SK-N-SH treated with all-trans-retinoic acid at 6 μM for 48 hours (cell line): ENCODE data around the gene SPATA1.

Source experiments
- ATAC-seq: fragments of 200-7000 bp; cut with Tn5 transposase; 3 replicates; pipeline ENCODE4 v1.9.1; 2020; ENCODE audit warnings: mild to moderate bottlenecking, moderate library complexity
- ARNTL ChIP-seq: fragments of 450-650 bp; formaldehyde crosslinking; IDR thresholded peaks from 2 replicates; pipeline ENCODE4 v1.5.0; 2020; ENCODE audit warnings: low read depth, mild to moderate bottlenecking, moderate library complexity, borderline replicate concordance
- BACH2 ChIP-seq: fragments of 250-450 bp; sonication (Bioruptor Pico); IDR thresholded peaks from 2 replicates; pipeline ENCODE4 v1.9.0; 2021; ENCODE audit warnings: mild to moderate bottlenecking, borderline replicate concordance
- CSDC2 ChIP-seq: fragments of 250-450 bp; sonication (Bioruptor Pico); IDR thresholded peaks from 2 replicates; pipeline ENCODE4 v1.5.0; 2020; ENCODE audit warnings: mild to moderate bottlenecking, moderate library complexity
- ESRRG ChIP-seq: fragments of 250-450 bp; sonication (Bioruptor Pico); IDR thresholded peaks from 2 replicates; pipeline ENCODE4 v1.6.1; 2021; ENCODE audit warnings: mild to moderate bottlenecking
- GLIS3 ChIP-seq: fragments of 250-450 bp; sonication (Bioruptor Pico); IDR thresholded peaks from 2 replicates; pipeline ENCODE4 v1.5.0; 2020; ENCODE audit warnings: mild to moderate bottlenecking, moderate library complexity
- ISL1 ChIP-seq: fragments of 250-450 bp; sonication (Bioruptor Pico); IDR thresholded peaks from 2 replicates; pipeline ENCODE4 v2.1.2; 2022; ENCODE audit warnings: mild to moderate bottlenecking, moderate library complexity
- OSR1 ChIP-seq: fragments of 250-450 bp; sonication (Bioruptor Pico); IDR thresholded peaks from 2 replicates; pipeline ENCODE4 v1.8.0; 2022; ENCODE audit warnings: moderate library complexity, mild to moderate bottlenecking, inconsistent platforms
- PPARA ChIP-seq: fragments of 250-450 bp; sonication (Bioruptor Pico); IDR thresholded peaks from 2 replicates; pipeline ENCODE4 v1.5.0; 2020; ENCODE audit warnings: mild to moderate bottlenecking, borderline replicate concordance
- SNAI2 ChIP-seq: fragments of 250-450 bp; sonication (Bioruptor Pico); IDR thresholded peaks from 2 replicates; pipeline ENCODE4 v1.5.0; 2020; ENCODE audit warnings: mild to moderate bottlenecking, moderate library complexity
- TCF4 ChIP-seq: fragments of 250-450 bp; sonication (Bioruptor Pico); IDR thresholded peaks from 2 replicates; pipeline ENCODE4 v1.8.0; 2021; ENCODE audit warnings: mild to moderate bottlenecking, moderate library complexity, borderline replicate concordance
- TOX ChIP-seq: fragments of 250-450 bp; sonication (Bioruptor Pico); IDR thresholded peaks from 2 replicates; pipeline ENCODE4 v1.8.0; 2021; ENCODE audit warnings: mild to moderate bottlenecking, moderate library complexity, borderline replicate concordance
- ZC3H10 ChIP-seq: fragments of 250-450 bp; sonication (Bioruptor Pico); IDR thresholded peaks from 2 replicates; pipeline ENCODE4 v1.5.1; 2021; ENCODE audit warnings: mild to moderate bottlenecking, moderate library complexity
- ZFP3 ChIP-seq: fragments of 250-450 bp; sonication (Bioruptor Pico); IDR thresholded peaks from 2 replicates; pipeline ENCODE4 v1.5.0; 2020; ENCODE audit warnings: mild to moderate bottlenecking, moderate library complexity
- ZFP30 ChIP-seq: fragments of 450-650 bp; formaldehyde crosslinking; IDR thresholded peaks from 2 replicates; pipeline ENCODE4 v1.5.0; 2022; ENCODE audit warnings: mild to moderate bottlenecking, moderate library complexity
- ZNF565 ChIP-seq: fragments of 450-650 bp; formaldehyde crosslinking; conservative IDR thresholded peaks from 2 replicates; pipeline ENCODE4 v1.5.0; 2020; ENCODE audit warnings: low read depth, mild to moderate bottlenecking, moderate library complexity
- ZNF70 ChIP-seq: fragments of 450-650 bp; formaldehyde crosslinking; IDR thresholded peaks from 2 replicates; pipeline ENCODE4 v1.5.0; 2020; ENCODE audit warnings: mild to moderate bottlenecking, moderate library complexity
- ZNF8 ChIP-seq: fragments of 450-650 bp; formaldehyde crosslinking; IDR thresholded peaks from 2 replicates; pipeline ENCODE4 v1.5.0; 2020; ENCODE audit warnings: mild to moderate bottlenecking, moderate library complexity
- TF ChIP-seq, protein P1 (sequence below): fragments of 250-450 bp; sonication (Bioruptor Pico); IDR thresholded peaks from 2 replicates; pipeline ENCODE4 v1.5.1; 2021; ENCODE audit warnings: mild to moderate bottlenecking, moderate library complexity
- TF ChIP-seq, protein P2 (sequence below): fragments of 250-450 bp; sonication (Bioruptor Pico); IDR thresholded peaks from 2 replicates; pipeline ENCODE4 v1.8.0; 2020; ENCODE audit warnings: mild to moderate bottlenecking, moderate library complexity, borderline replicate concordance
- TF ChIP-seq, protein P3 (sequence below): fragments of 250-450 bp; sonication (Bioruptor Pico); IDR thresholded peaks from 2 replicates; pipeline ENCODE4 v1.5.1; 2020; ENCODE audit warnings: low read depth, mild to moderate bottlenecking, moderate library complexity
- TF ChIP-seq, protein P4 (sequence below): fragments of 250-450 bp; sonication (Bioruptor Pico); IDR thresholded peaks from 2 replicates; pipeline ENCODE4 v1.5.0; 2020; ENCODE audit warnings: mild to moderate bottlenecking, moderate library complexity
- TF ChIP-seq, protein P5 (sequence below): fragments of 250-450 bp; sonication (Bioruptor Pico); IDR thresholded peaks from 2 replicates; pipeline ENCODE4 v1.8.0; 2021; ENCODE audit warnings: low read depth, mild to moderate bottlenecking, moderate library complexity, borderline replicate concordance

SPATA1 gene

DNA sequence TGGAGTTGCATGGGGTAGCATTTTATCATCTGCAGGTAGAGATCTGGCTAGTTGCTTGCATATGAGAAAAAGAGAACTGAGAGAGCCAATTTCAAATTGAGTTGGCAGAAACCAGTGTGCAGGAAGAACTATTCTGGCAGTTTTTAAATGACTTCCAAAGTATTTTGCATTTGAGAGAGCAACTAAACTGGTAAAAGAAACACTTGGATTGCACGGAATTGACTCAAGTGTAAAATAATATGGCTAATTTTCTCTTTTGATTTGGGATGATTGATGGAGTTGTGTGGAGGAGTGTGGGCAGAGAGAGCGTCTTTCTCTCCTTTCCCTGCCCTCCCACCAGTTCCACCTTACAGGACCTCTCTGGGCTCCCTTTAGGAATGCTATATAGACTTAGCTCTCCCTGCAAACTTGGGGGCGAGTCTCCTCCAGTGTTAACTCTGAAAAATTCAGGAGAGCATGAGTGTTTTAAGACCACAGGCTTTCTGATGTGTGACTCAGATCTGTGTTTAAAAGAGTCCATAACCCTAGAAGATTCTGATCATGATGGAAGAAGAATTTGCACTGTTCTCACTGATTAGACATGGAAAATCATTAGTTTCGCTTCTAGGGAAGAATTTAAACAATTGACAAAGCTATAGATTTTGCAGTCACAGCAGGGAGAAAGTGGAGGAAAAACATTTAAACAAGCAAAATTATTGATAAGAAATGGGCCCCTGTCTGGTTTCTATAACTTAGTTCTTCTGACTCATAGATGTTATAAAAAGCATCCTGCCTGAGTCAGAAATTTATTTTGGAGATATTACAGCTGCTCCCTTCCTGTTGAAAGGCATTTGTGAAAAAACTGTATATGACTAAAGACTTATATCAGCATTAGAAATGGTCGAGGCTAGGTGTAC is 92.9 kb downstream of the SPATA1 start:
- TF ChIP-seq TOX (CRISPR knock-in tag) (no peak), ZFP3 (no peak), ZFP30 (no peak), SNAI2 (CRISPR knock-in tag) (no peak), GLIS3 (no peak), ZC3H10 (CRISPR knock-in tag) (no peak), ISL1 (no peak), PPARA (CRISPR knock-in tag) (no peak), ZNF70 (no peak)
- TF ChIP-seq, protein P1, sequence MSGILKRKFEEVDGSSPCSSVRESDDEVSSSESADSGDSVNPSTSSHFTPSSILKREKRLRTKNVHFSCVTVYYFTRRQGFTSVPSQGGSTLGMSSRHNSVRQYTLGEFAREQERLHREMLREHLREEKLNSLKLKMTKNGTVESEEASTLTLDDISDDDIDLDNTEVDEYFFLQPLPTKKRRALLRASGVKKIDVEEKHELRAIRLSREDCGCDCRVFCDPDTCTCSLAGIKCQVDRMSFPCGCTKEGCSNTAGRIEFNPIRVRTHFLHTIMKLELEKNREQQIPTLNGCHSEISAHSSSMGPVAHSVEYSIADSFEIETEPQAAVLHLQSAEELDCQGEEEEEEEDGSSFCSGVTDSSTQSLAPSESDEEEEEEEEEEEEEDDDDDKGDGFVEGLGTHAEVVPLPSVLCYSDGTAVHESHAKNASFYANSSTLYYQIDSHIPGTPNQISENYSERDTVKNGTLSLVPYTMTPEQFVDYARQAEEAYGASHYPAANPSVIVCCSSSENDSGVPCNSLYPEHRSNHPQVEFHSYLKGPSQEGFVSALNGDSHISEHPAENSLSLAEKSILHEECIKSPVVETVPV, result no peak
- TF ChIP-seq, protein P2, sequence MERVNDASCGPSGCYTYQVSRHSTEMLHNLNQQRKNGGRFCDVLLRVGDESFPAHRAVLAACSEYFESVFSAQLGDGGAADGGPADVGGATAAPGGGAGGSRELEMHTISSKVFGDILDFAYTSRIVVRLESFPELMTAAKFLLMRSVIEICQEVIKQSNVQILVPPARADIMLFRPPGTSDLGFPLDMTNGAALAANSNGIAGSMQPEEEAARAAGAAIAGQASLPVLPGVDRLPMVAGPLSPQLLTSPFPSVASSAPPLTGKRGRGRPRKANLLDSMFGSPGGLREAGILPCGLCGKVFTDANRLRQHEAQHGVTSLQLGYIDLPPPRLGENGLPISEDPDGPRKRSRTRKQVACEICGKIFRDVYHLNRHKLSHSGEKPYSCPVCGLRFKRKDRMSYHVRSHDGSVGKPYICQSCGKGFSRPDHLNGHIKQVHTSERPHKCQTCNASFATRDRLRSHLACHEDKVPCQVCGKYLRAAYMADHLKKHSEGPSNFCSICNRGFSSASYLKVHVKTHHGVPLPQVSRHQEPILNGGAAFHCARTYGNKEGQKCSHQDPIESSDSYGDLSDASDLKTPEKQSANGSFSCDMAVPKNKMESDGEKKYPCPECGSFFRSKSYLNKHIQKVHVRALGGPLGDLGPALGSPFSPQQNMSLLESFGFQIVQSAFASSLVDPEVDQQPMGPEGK (CRISPR knock-in tag), result no peak
- ATAC-seq, result peak; percentile 82

DNA sequence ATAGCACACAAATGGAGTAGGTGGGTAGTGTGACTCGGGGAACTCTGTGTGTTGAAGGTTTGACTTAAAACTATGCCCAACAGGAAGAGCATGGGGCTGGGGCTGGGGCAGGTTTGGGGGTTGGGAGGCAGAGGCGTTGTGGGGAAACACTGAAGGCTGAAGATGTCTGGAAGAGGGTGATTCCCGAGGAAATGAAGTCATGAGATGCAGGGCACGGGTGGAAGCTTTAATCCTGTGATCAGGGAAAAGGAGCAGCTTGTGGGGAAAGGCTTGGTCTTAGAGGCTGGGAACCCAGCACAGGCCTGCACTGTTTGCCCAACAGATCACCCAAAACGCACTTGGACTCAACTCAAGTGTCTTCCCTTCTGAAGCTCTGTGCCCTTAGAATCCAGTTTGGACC is 94.6 kb downstream of the SPATA1 start:
- TF ChIP-seq, protein P3, sequence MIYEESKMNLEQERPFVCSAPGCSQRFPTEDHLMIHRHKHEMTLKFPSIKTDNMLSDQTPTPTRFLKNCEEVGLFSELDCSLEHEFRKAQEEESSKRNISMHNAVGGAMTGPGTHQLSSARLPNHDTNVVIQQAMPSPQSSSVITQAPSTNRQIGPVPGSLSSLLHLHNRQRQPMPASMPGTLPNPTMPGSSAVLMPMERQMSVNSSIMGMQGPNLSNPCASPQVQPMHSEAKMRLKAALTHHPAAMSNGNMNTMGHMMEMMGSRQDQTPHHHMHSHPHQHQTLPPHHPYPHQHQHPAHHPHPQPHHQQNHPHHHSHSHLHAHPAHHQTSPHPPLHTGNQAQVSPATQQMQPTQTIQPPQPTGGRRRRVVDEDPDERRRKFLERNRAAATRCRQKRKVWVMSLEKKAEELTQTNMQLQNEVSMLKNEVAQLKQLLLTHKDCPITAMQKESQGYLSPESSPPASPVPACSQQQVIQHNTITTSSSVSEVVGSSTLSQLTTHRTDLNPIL (CRISPR knock-in tag), result no peak
- no peak for TF ChIP-seq TOX (CRISPR knock-in tag)
- TF ChIP-seq ZFP30, result no peak
- ATAC-seq, result no peak

DNA sequence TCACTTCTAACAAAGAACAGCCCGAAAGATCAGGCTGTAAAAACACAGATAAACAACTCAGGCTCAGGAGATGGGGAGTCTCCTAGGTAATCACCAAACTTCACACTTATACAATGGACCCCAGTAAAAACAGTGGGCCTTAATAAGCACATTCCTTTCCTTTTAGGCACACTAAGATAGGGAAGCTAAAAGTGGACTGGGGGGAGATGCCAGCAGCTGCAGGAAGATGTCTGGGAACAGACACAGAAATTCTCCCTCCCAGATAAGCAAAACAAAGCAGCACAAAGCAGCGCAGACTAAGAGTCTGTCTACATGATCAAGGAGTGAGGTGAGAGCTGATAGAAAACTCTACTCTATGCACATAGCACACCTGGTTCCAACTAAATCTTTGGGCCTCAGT is 97.0 kb downstream of the SPATA1 start:
- peak; percentile 36 for ATAC-seq
- TF ChIP-seq CSDC2 (CRISPR knock-in tag) (no peak), ZFP3 (no peak), OSR1 (no peak), BACH2 (CRISPR knock-in tag) (no peak), ARNTL (CRISPR knock-in tag) (no peak)

DNA sequence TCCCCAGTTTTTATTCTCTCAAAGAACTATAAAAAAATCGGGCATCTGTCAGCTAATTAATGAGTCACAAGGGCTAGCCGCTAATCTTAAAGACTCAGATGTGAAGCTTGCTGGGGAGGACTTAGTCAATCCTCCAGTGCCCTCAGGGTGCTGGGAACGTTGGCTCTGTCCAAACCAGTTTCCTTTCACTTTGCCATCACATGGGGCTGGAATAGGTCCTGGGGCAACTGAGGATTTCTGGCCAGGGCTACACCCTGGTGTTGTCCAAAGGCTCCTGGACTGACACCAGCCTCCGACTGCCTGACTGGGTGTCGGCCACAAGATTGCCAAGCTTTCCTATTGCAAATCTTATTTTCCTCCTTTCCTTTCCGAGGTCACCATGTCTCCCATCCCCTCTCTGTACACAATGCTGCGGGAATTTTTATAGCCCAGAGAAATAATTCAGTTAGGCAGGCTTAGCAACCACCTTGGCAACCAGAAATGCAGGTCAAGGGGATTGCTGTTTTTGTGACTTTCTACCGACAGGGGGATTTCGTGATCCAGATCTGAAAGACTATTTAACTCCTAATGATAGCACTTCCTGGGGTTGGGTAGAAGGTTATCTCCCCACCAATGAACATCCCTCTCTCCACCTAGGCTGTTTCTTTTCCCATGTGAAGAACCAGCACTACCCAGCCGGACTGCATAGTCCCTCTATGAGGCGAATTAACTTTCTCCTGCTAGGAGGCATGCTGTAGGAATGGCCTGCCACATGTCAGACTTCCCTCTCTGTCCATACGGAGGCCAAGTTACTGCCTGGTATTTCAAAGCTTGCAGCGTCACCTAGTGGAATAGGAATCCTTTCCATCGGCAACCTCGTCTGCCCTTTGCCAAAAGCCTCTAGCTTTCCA is 98.0 kb downstream of the SPATA1 start:
- ATAC-seq, result peak; percentile 67
- no peak for TF ChIP-seq ZC3H10 (CRISPR knock-in tag)
- TF ChIP-seq, protein P3 (CRISPR knock-in tag), result no peak
- TF ChIP-seq TCF4, result no peak
- no peak for TF ChIP-seq PPARA (CRISPR knock-in tag)
- no peak for TF ChIP-seq OSR1
- TF ChIP-seq, protein P4, sequence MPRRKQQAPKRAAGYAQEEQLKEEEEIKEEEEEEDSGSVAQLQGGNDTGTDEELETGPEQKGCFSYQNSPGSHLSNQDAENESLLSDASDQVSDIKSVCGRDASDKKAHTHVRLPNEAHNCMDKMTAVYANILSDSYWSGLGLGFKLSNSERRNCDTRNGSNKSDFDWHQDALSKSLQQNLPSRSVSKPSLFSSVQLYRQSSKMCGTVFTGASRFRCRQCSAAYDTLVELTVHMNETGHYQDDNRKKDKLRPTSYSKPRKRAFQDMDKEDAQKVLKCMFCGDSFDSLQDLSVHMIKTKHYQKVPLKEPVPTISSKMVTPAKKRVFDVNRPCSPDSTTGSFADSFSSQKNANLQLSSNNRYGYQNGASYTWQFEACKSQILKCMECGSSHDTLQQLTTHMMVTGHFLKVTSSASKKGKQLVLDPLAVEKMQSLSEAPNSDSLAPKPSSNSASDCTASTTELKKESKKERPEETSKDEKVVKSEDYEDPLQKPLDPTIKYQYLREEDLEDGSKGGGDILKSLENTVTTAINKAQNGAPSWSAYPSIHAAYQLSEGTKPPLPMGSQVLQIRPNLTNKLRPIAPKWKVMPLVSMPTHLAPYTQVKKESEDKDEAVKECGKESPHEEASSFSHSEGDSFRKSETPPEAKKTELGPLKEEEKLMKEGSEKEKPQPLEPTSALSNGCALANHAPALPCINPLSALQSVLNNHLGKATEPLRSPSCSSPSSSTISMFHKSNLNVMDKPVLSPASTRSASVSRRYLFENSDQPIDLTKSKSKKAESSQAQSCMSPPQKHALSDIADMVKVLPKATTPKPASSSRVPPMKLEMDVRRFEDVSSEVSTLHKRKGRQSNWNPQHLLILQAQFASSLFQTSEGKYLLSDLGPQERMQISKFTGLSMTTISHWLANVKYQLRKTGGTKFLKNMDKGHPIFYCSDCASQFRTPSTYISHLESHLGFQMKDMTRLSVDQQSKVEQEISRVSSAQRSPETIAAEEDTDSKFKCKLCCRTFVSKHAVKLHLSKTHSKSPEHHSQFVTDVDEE, result no peak
- no peak for TF ChIP-seq ZNF565 (CRISPR knock-in tag)
- TF ChIP-seq ISL1, result no peak
- no peak for TF ChIP-seq SNAI2 (CRISPR knock-in tag)
- TF ChIP-seq, protein P5, sequence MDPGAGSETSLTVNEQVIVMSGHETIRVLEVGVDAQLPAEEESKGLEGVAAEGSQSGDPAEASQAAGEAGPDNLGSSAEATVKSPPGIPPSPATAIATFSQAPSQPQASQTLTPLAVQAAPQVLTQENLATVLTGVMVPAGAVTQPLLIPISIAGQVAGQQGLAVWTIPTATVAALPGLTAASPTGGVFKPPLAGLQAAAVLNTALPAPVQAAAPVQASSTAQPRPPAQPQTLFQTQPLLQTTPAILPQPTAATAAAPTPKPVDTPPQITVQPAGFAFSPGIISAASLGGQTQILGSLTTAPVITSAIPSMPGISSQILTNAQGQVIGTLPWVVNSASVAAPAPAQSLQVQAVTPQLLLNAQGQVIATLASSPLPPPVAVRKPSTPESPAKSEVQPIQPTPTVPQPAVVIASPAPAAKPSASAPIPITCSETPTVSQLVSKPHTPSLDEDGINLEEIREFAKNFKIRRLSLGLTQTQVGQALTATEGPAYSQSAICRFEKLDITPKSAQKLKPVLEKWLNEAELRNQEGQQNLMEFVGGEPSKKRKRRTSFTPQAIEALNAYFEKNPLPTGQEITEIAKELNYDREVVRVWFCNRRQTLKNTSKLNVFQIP (CRISPR knock-in tag), result no peak
- TF ChIP-seq ESRRG (CRISPR knock-in tag), result no peak
- TF ChIP-seq ZNF70, result no peak
- TF ChIP-seq, protein P1, result no peak
- no peak for TF ChIP-seq ZNF8 (CRISPR knock-in tag)
- no peak for TF ChIP-seq ZFP3
